ENCODE data around the gene POU3F2.

POU3F2 gene

DNA sequence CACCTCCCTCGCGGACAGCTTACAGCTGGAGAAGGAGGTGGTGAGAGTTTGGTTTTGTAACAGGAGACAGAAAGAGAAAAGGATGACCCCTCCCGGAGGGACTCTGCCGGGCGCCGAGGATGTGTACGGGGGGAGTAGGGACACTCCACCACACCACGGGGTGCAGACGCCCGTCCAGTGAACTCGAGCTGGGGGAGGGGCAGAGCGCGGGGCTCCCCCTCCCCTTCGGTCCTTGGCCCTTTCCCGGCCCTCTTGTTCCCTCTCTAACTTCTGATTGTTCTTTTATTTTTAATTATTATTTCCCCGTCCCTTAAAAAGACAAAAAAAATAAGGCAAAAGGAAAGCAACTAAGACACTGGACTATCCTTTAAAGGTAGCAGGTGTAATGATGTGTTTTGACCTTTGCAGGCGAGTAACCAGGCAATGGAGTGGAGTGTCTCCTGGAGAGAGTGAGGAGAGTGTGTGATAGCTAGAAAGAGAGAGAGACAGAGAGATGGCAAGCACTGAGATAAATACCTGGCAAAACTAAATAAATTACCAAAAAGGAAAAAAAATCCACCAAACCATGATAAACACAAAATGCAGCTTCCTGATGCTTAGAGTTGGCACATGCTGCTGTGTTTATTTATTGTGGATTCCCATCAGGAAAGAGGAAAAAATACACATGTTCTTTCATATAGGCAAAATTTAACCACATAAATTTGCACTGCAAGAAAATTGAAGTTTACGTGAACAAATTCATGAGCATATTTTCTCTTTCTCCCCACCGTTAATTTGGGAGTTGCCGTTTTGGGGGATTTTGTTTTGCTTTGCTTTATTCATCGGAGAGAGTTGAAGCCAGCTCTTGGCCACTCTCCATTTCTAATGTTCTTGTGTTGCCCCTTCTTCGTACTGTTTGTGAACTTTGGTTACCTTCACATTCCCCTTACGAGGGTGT lies 1.9 kb downstream of the POU3F2 start:
- DNase-seq, result no peak
- Histone ChIP-seq H3K14ac (ENCODE audit: low read length) (no peak overlapping the region), H3K9me3 (ENCODE audit: insufficient read depth, low read depth, low read length) (peaks cover 4% of the 10 kb centered on the region), H3K36me3 (ENCODE audit: control insufficient read depth in 1 of 2, insufficient read depth in 2 of 2, low read length in 2 of 2) (no peaks in the 10 kb centered on the region), H3K27me3 (ENCODE audit: insufficient read depth, low read length) (peaks cover 63% of the 10 kb centered on the region), H3K4me3 (ENCODE audit: low read depth, low read length) (no peak overlapping the region), H2BK12ac (ENCODE audit: low read length) (no peak overlapping the region), H3K79me2 (ENCODE audit: control insufficient read depth, insufficient read depth, low read length, poor library complexity) (no peaks in the 10 kb centered on the region), H3K18ac (ENCODE audit: low read length) (no peak overlapping the region), H3K79me1 (ENCODE audit: low read length) (no peaks in the 10 kb centered on the region), H3K4ac (ENCODE audit: low read depth, low read length) (no peak overlapping the region), H2BK5ac (ENCODE audit: low read depth, low read length, poor library complexity) (no peak overlapping the region), H2AFZ (ENCODE audit: insufficient read depth, low read length, poor library complexity) (no peak overlapping the region), H3K4me2 (ENCODE audit: low read length) (no peak overlapping the region), H4K12ac (ENCODE audit: low read depth, low read length) (no peak overlapping the region), H4K8ac (ENCODE audit: low read depth, low read length) (no peak overlapping the region), H2AK5ac (ENCODE audit: low read length) (no peak overlapping the region), H3K9ac (ENCODE audit: low read length) (no peak overlapping the region), H3K27ac (ENCODE audit: low read depth, low read length) (no peak overlapping the region), H3K23ac (ENCODE audit: low read length) (no peak overlapping the region), H3K4me1 (ENCODE audit: control insufficient read depth in 1 of 2, insufficient read depth in 2 of 2, low read length in 2 of 2) (peaks cover 15 to 28% of the 10 kb centered on the region in 2 experiments), H2BK120ac (ENCODE audit: insufficient read depth, low read length, poor library complexity) (no peak overlapping the region), H4K91ac (ENCODE audit: low read depth, low read length) (no peak overlapping the region)
- WGBS (ENCODE audit: extremely low coverage, insufficient coverage, insufficient read length), result no CpG with 5 or more reads among the region's 23 CpGs

GRCh38 chr6:98836962-98837944 lies 2.9 kb downstream of the POU3F2 start:
- H3K36me3 ChIP-seq (ENCODE audit: control insufficient read depth in 1 of 2, insufficient read depth in 2 of 2, low read length in 2 of 2), result no peaks in the 10 kb centered on the region
- H3K14ac ChIP-seq (ENCODE audit: low read length), result no peak overlapping the region
- no peak overlapping the region for H2BK5ac ChIP-seq (ENCODE audit: low read depth, low read length, poor library complexity)
- H4K8ac ChIP-seq (ENCODE audit: low read depth, low read length), result no peak overlapping the region
- peaks cover 5% of the 10 kb centered on the region for H3K9me3 ChIP-seq (ENCODE audit: insufficient read depth, low read depth, low read length)
- H3K18ac ChIP-seq (ENCODE audit: low read length), result no peak overlapping the region
- no peak overlapping the region for H3K4me3 ChIP-seq (ENCODE audit: low read depth, low read length)
- no peak overlapping the region for H3K4ac ChIP-seq (ENCODE audit: low read depth, low read length)
- no peak overlapping the region for H3K9ac ChIP-seq (ENCODE audit: low read length)
- no peak overlapping the region for H3K27ac ChIP-seq (ENCODE audit: low read depth, low read length)
- no peak overlapping the region for H2BK120ac ChIP-seq (ENCODE audit: insufficient read depth, low read length, poor library complexity)
- H2AK5ac ChIP-seq (ENCODE audit: low read length), result no peak overlapping the region
- no CpG with 5 or more reads among the region's 9 CpGs for WGBS (ENCODE audit: extremely low coverage, insufficient coverage, insufficient read length)
- peaks cover 60% of the 10 kb centered on the region for H3K27me3 ChIP-seq (ENCODE audit: insufficient read depth, low read length)
- H3K23ac ChIP-seq (ENCODE audit: low read length), result no peak overlapping the region
- H3K79me1 ChIP-seq (ENCODE audit: low read length), result no peaks in the 10 kb centered on the region
- H3K4me1 ChIP-seq (ENCODE audit: control insufficient read depth in 1 of 2, insufficient read depth in 2 of 2, low read length in 2 of 2), result peaks cover 14 to 24% of the 10 kb centered on the region in 2 experiments
- no peak overlapping the region for H4K91ac ChIP-seq (ENCODE audit: low read depth, low read length)
- no peak overlapping the region for H2BK12ac ChIP-seq (ENCODE audit: low read length)
- H3K4me2 ChIP-seq (ENCODE audit: low read length), result no peak overlapping the region
- no peak overlapping the region for H2AFZ ChIP-seq (ENCODE audit: insufficient read depth, low read length, poor library complexity)
- no peak for DNase-seq
- H4K12ac ChIP-seq (ENCODE audit: low read depth, low read length), result no peak overlapping the region
- no peaks in the 10 kb centered on the region for H3K79me2 ChIP-seq (ENCODE audit: control insufficient read depth, insufficient read depth, low read length, poor library complexity)

GRCh38 chr6:98838032-98838431 lies 3.7 kb downstream of the POU3F2 start:
- H3K14ac ChIP-seq (ENCODE audit: low read length), result no peak overlapping the region
- H3K27me3 ChIP-seq (ENCODE audit: insufficient read depth, low read length), result peaks cover 60% of the 10 kb centered on the region
- H2BK120ac ChIP-seq (ENCODE audit: insufficient read depth, low read length, poor library complexity), result no peak overlapping the region
- H2AK5ac ChIP-seq (ENCODE audit: low read length), result no peak overlapping the region
- H3K9ac ChIP-seq (ENCODE audit: low read length), result no peak overlapping the region
- no peak overlapping the region for H4K8ac ChIP-seq (ENCODE audit: low read depth, low read length)
- H4K12ac ChIP-seq (ENCODE audit: low read depth, low read length), result no peak overlapping the region
- H3K4me2 ChIP-seq (ENCODE audit: low read length), result no peak overlapping the region
- no peak overlapping the region for H2BK12ac ChIP-seq (ENCODE audit: low read length)
- WGBS (ENCODE audit: extremely low coverage, insufficient coverage, insufficient read length), result no CpG with 5 or more reads among the region's 4 CpGs
- no peak for DNase-seq
- no peaks in the 10 kb centered on the region for H3K36me3 ChIP-seq (ENCODE audit: control insufficient read depth in 1 of 2, insufficient read depth in 2 of 2, low read length in 2 of 2)
- no peak overlapping the region for H3K23ac ChIP-seq (ENCODE audit: low read length)
- H2AFZ ChIP-seq (ENCODE audit: insufficient read depth, low read length, poor library complexity), result no peak overlapping the region
- H3K79me1 ChIP-seq (ENCODE audit: low read length), result no peaks in the 10 kb centered on the region
- H3K79me2 ChIP-seq (ENCODE audit: control insufficient read depth, insufficient read depth, low read length, poor library complexity), result no peaks in the 10 kb centered on the region
- H2BK5ac ChIP-seq (ENCODE audit: low read depth, low read length, poor library complexity), result no peak overlapping the region
- peaks cover 8% of the 10 kb centered on the region for H3K9me3 ChIP-seq (ENCODE audit: insufficient read depth, low read depth, low read length)
- no peak overlapping the region for H3K4ac ChIP-seq (ENCODE audit: low read depth, low read length)
- peaks cover 13 to 17% of the 10 kb centered on the region in 2 experiments for H3K4me1 ChIP-seq (ENCODE audit: control insufficient read depth in 1 of 2, insufficient read depth in 2 of 2, low read length in 2 of 2)
- no peak overlapping the region for H3K18ac ChIP-seq (ENCODE audit: low read length)
- H3K4me3 ChIP-seq (ENCODE audit: low read depth, low read length), result no peak overlapping the region
- no peak overlapping the region for H3K27ac ChIP-seq (ENCODE audit: low read depth, low read length)
- H4K91ac ChIP-seq (ENCODE audit: low read depth, low read length), result no peak overlapping the region

- Histone ChIP-seq H2BK120ac (ENCODE audit: insufficient read depth, low read length, poor library complexity) (no peak overlapping the region), H3K4me3 (ENCODE audit: low read depth, low read length) (no peak overlapping the region), H3K9me3 (ENCODE audit: insufficient read depth, low read depth, low read length) (peaks cover 8% of the 10 kb centered on the region), H3K23ac (ENCODE audit: low read length) (no peak overlapping the region), H2BK12ac (ENCODE audit: low read length) (no peak overlapping the region), H3K79me1 (ENCODE audit: low read length) (no peaks in the 10 kb centered on the region), H3K4me2 (ENCODE audit: low read length) (no peak overlapping the region), H4K91ac (ENCODE audit: low read depth, low read length) (no peak overlapping the region), H3K27me3 (ENCODE audit: insufficient read depth, low read length) (peaks cover 60% of the 10 kb centered on the region), H2BK5ac (ENCODE audit: low read depth, low read length, poor library complexity) (no peak overlapping the region), H3K79me2 (ENCODE audit: control insufficient read depth, insufficient read depth, low read length, poor library complexity) (no peaks in the 10 kb centered on the region), H4K8ac (ENCODE audit: low read depth, low read length) (no peak overlapping the region), H3K9ac (ENCODE audit: low read length) (no peak overlapping the region), H3K14ac (ENCODE audit: low read length) (no peak overlapping the region), H3K18ac (ENCODE audit: low read length) (no peak overlapping the region), H3K4ac (ENCODE audit: low read depth, low read length) (no peak overlapping the region), H4K12ac (ENCODE audit: low read depth, low read length) (no peak overlapping the region), H3K27ac (ENCODE audit: low read depth, low read length) (no peak overlapping the region), H3K4me1 (ENCODE audit: control insufficient read depth in 1 of 2, insufficient read depth in 2 of 2, low read length in 2 of 2) (peaks cover 10 to 14% of the 10 kb centered on the region in 2 experiments), H2AFZ (ENCODE audit: insufficient read depth, low read length, poor library complexity) (no peak overlapping the region), H3K36me3 (ENCODE audit: control insufficient read depth in 1 of 2, insufficient read depth in 2 of 2, low read length in 2 of 2) (no peaks in the 10 kb centered on the region), H2AK5ac (ENCODE audit: low read length) (no peak overlapping the region)
- no peak for DNase-seq
- WGBS (ENCODE audit: extremely low coverage, insufficient coverage, insufficient read length), result no CpG with 5 or more reads among the region's 1 CpG
Observed at GRCh38 chr6:98838975-98839374, 4.6 kb downstream of the POU3F2 start.

All from trophoblast cell (in vitro differentiated cells and primary cell).